H9 (cell line): ENCODE results near the gene BRAF. TPM values are rescaled to one million over a fixed set of nuclear protein-coding genes. Genes with fewer than 3 reads are reported as not detected.

Source experiments
- DNase-seq: peaks from one replicate; pipeline ENCODE4 v3.0.0-alpha.2; 2017
- H2AFZ ChIP-seq: one replicate; pipeline ENCODE4 v1.6.1; 2013; ENCODE audit warnings: mild to moderate bottlenecking, low read length, control low read depth, moderate library complexity
- H2AK5ac ChIP-seq: 2 replicates; pipeline ENCODE4 v1.6.1; 2013; ENCODE audit warnings: low read length, control low read depth, mixed read lengths; ENCODE audit not compliant: insufficient read length
- H2BK120ac ChIP-seq: one replicate; pipeline ENCODE4 v1.6.1; 2013; ENCODE audit warnings: low read depth, mild to moderate bottlenecking, low read length, control low read depth, inconsistent platforms; ENCODE audit not compliant: poor library complexity, severe bottlenecking
- H2BK12ac ChIP-seq: 2 replicates; pipeline ENCODE4 v1.6.1; 2013; ENCODE audit warnings: low read length, control low read depth, mixed read lengths, low read depth; ENCODE audit not compliant: insufficient read length
- H2BK15ac ChIP-seq: 2 replicates; pipeline ENCODE4 v1.6.1; 2013; ENCODE audit warnings: low read depth, low read length, control low read depth
- H2BK20ac ChIP-seq: one replicate; pipeline ENCODE4 v1.6.1; 2013; ENCODE audit warnings: low read depth, mild to moderate bottlenecking, low read length, control low read depth, inconsistent platforms; ENCODE audit not compliant: poor library complexity, severe bottlenecking
- H2BK5ac ChIP-seq: 2 replicates; pipeline ENCODE4 v1.6.1; 2013; ENCODE audit warnings: low read length, control low read depth, mixed read lengths; ENCODE audit not compliant: insufficient read length
- H3K14ac ChIP-seq: 2 replicates; pipeline ENCODE4 v1.6.1; 2013; ENCODE audit warnings: low read length, control low read depth; ENCODE audit not compliant: insufficient read depth
- H3K18ac ChIP-seq: 2 replicates; pipeline ENCODE4 v1.6.1; 2013; ENCODE audit warnings: low read depth, mild to moderate bottlenecking, mixed read lengths, low read length, control low read depth; ENCODE audit not compliant: insufficient read length
- H3K23ac ChIP-seq: 2 replicates; pipeline ENCODE4 v1.6.1; 2013; ENCODE audit warnings: low read length, control low read depth, mixed read lengths, low read depth; ENCODE audit not compliant: insufficient read length
- H3K23me2 ChIP-seq: 2 replicates; pipeline ENCODE4 v1.6.1; 2013; ENCODE audit warnings: low read depth, mild to moderate bottlenecking, mixed read lengths, low read length, control low read depth; ENCODE audit not compliant: insufficient read length, poor library complexity, severe bottlenecking
- H3K27ac ChIP-seq: 2 replicates; pipeline ENCODE4 v1.5.1; 2013; ENCODE audit warnings: low read length, control low read depth, mixed read lengths, low read depth; ENCODE audit not compliant: insufficient read length
- H3K27me3 ChIP-seq: 2 replicates; pipeline ENCODE4 v1.6.1; 2013; ENCODE audit warnings: low read length, control low read depth, inconsistent platforms; ENCODE audit not compliant: insufficient read depth
- H3K4ac ChIP-seq: 2 replicates; pipeline ENCODE4 v1.6.1; 2013; ENCODE audit warnings: low read depth, mild to moderate bottlenecking, control low read depth, inconsistent platforms, low read length, moderate library complexity
- H3K4me1 ChIP-seq: 2 replicates; pipeline ENCODE4 v1.6.1; 2013; ENCODE audit warnings: low read length, control low read depth, inconsistent platforms; ENCODE audit not compliant: insufficient read depth
- H3K4me2 ChIP-seq: 2 replicates; pipeline ENCODE4 v1.6.1; 2013; ENCODE audit warnings: low read length, control low read depth, mixed read lengths; ENCODE audit not compliant: insufficient read length, insufficient read depth
- H3K56ac ChIP-seq: 2 replicates; pipeline ENCODE4 v1.6.1; 2013; ENCODE audit warnings: low read depth, mild to moderate bottlenecking, mixed read lengths, low read length, control low read depth; ENCODE audit not compliant: insufficient read length
- H3K79me1 ChIP-seq: 2 replicates; pipeline ENCODE4 v1.6.1; 2013; ENCODE audit warnings: low read depth, mild to moderate bottlenecking, moderate library complexity, low read length, control low read depth, inconsistent platforms; ENCODE audit not compliant: insufficient read depth, poor library complexity, severe bottlenecking
- H3K79me2 ChIP-seq: 2 replicates; pipeline ENCODE4 v1.6.1; 2013; ENCODE audit warnings: low read length, control low read depth, inconsistent platforms; ENCODE audit not compliant: insufficient read depth
- H3K9ac ChIP-seq: 2 replicates; pipeline ENCODE4 v1.6.1; 2013; ENCODE audit warnings: low read length, control low read depth, mixed read lengths; ENCODE audit not compliant: insufficient read length; ENCODE audit errors: extremely low read depth
- H3K9me3 ChIP-seq: one replicate; pipeline ENCODE4 v1.6.1; 2013; ENCODE audit warnings: low read depth, low read length, inconsistent platforms; ENCODE audit not compliant: control insufficient read depth
- H3T11ph ChIP-seq: one replicate; pipeline ENCODE4 v1.6.1; 2013; ENCODE audit warnings: mild to moderate bottlenecking, low read length, control low read depth, inconsistent platforms
- H4K20me1 ChIP-seq: one replicate; pipeline ENCODE4 v1.6.1; 2013; ENCODE audit not compliant: control insufficient read depth, insufficient read length, insufficient read depth
- H4K5ac ChIP-seq: 2 replicates; pipeline ENCODE4 v1.6.1; 2013; ENCODE audit warnings: low read depth, mild to moderate bottlenecking, mixed read lengths, low read length, control low read depth; ENCODE audit not compliant: insufficient read length
- H4K8ac ChIP-seq: replicated peaks from 2 replicates; pipeline ENCODE4 v1.6.1; 2013; ENCODE audit warnings: low read length, control low read depth, mixed read lengths, low read depth; ENCODE audit not compliant: insufficient read length
- H4K91ac ChIP-seq: 2 replicates; pipeline ENCODE4 v1.6.1; 2013; ENCODE audit warnings: low read depth, mild to moderate bottlenecking, moderate library complexity, mixed read lengths, low read length, control low read depth; ENCODE audit not compliant: insufficient read length
- H3K27ac Mint-ChIP-seq, 3 experiments: 2 replicates in 2 of 3; 3 replicates in 1 of 3; pipeline ENCODE4 v1.8.0; 2020 to 2021; ENCODE audit warnings: mixed read lengths in 3 of 3, mild to moderate bottlenecking in 1 of 3, moderate library complexity in 1 of 3
- H3K27me3 Mint-ChIP-seq: 2 replicates; pipeline ENCODE4 v1.8.0; 2021; ENCODE audit warnings: low read depth, mild to moderate bottlenecking, moderate library complexity, mixed read lengths
- H3K36me3 Mint-ChIP-seq, 3 experiments: 2 replicates in 2 of 3; 3 replicates in 1 of 3; pipeline ENCODE4 v1.8.0; 2020 to 2021; ENCODE audit warnings: low read depth in 3 of 3, mixed read lengths in 3 of 3; ENCODE audit not compliant: insufficient read depth in 1 of 3
- H3K4me1 Mint-ChIP-seq, 2 experiments: 2 replicates each; pipeline ENCODE4 v1.8.0; 2020; ENCODE audit warnings: mixed read lengths in 2 of 2
- H3K4me3 Mint-ChIP-seq, 2 experiments: 2 replicates in 1 of 2; 3 replicates in 1 of 2; pipeline ENCODE4 v1.8.0; 2020 to 2021; ENCODE audit warnings: mild to moderate bottlenecking in 2 of 2, mixed read lengths in 2 of 2, moderate library complexity in 1 of 2
- H3K9me3 Mint-ChIP-seq, 2 experiments: 2 replicates in 1 of 2; 3 replicates in 1 of 2; pipeline ENCODE4 v1.8.0; 2020; ENCODE audit warnings: mild to moderate bottlenecking in 2 of 2, mixed read lengths in 2 of 2, moderate library complexity in 1 of 2
- WGBS: extraction: QIAGEN DNeasy Blood & Tissue Kit; methylation state at CpG from one replicate; pipeline ENCODE4 v1.1.7; 2013; ENCODE audit warnings: missing lambda C conversion rate, low lambda C conversion rate, mixed read lengths; ENCODE audit not compliant: insufficient read length; ENCODE audit errors: extremely low coverage; 5-methylcytosine and 5-hydroxymethylcytosine counted together
- total RNA-seq: library from RNA; stranded (reverse); gene quantifications from 2 replicates; pipeline ENCODE4 v1.2.1, GENCODE V29; 2021
- TF ChIP-seq, protein P1 (sequence below): fragments of 200-600 bp; sonication (generic); conservative IDR thresholded peaks from 3 replicates; pipeline ENCODE4 v1.8.0; 2021; ENCODE audit warnings: antibody characterized with exemption, mild to moderate bottlenecking

The BRAF gene
- total RNA-seq, 1 experiment from 2014 or later = 32.9 TPM

DNA sequence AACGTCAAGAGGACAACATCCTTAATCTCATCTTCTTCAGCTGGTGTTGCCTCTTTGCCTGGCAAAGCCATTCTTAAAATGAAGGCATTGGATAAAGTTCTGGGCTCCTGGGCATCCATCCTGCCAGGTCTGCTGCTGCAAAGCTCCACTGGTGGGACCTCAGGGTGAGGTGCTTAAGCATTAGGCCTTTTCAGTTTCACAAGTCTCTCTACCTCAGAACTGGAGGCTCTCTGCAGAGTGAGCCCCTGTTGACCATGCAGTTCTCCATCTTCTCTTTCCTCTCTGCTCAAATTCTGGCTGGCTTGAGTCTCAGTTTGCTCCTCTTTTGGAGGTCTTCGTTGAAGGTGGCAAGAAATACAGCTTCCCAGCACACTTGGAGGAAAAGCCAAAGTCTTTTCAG, 42.7 kb upstream of the BRAF start:
- Histone ChIP-seq H2BK20ac (no peak overlapping the region), H2BK5ac (no peak overlapping the region)
- H3K36me3 Mint-ChIP-seq = no peaks in the 10 kb centered on the region

More for the DNA sequence above, 42.7 kb upstream of the BRAF start:
- H4K8ac ChIP-seq = no peak overlapping the region
- no peaks in the 10 kb centered on the region for H3K27me3 Mint-ChIP-seq
- no peak overlapping the region for H3K27ac ChIP-seq
- TF ChIP-seq, protein P1, sequence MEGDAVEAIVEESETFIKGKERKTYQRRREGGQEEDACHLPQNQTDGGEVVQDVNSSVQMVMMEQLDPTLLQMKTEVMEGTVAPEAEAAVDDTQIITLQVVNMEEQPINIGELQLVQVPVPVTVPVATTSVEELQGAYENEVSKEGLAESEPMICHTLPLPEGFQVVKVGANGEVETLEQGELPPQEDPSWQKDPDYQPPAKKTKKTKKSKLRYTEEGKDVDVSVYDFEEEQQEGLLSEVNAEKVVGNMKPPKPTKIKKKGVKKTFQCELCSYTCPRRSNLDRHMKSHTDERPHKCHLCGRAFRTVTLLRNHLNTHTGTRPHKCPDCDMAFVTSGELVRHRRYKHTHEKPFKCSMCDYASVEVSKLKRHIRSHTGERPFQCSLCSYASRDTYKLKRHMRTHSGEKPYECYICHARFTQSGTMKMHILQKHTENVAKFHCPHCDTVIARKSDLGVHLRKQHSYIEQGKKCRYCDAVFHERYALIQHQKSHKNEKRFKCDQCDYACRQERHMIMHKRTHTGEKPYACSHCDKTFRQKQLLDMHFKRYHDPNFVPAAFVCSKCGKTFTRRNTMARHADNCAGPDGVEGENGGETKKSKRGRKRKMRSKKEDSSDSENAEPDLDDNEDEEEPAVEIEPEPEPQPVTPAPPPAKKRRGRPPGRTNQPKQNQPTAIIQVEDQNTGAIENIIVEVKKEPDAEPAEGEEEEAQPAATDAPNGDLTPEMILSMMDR = no peak
- H3K4ac ChIP-seq = no peak overlapping the region
- no peak overlapping the region for H2BK15ac ChIP-seq
- no peak overlapping the region for H2AK5ac ChIP-seq
- no peaks in the 10 kb centered on the region for H3K79me2 ChIP-seq
- H3K4me3 Mint-ChIP-seq = no peak overlapping the region
- H2AFZ ChIP-seq = no peak overlapping the region
- no peak overlapping the region for H4K91ac ChIP-seq
- no peaks in the 10 kb centered on the region for H4K20me1 ChIP-seq
- no peak overlapping the region for H3K18ac ChIP-seq
- H3K4me1 Mint-ChIP-seq = no peaks in the 10 kb centered on the region
- H3K27me3 ChIP-seq = no peaks in the 10 kb centered on the region
- H3K9me3 ChIP-seq = no peaks in the 10 kb centered on the region
- no peaks in the 10 kb centered on the region for H3K79me1 ChIP-seq
- H2BK12ac ChIP-seq = no peak overlapping the region
- no peak overlapping the region for H3K27ac Mint-ChIP-seq
- H3K23ac ChIP-seq = no peak overlapping the region
- H3K56ac ChIP-seq = no peak overlapping the region
- H3K9me3 Mint-ChIP-seq = no peaks in the 10 kb centered on the region
- H3K4me2 ChIP-seq = no peak overlapping the region
- no peaks in the 10 kb centered on the region for H3K4me1 ChIP-seq
- no peak for DNase-seq
- H4K5ac ChIP-seq = no peak overlapping the region
- no peak overlapping the region for H3T11ph ChIP-seq
- H3K23me2 ChIP-seq = no peaks in the 10 kb centered on the region
- H3K14ac ChIP-seq = no peak overlapping the region
- no peak overlapping the region for H3K9ac ChIP-seq
- no CpG with 5 or more reads among the region's 2 CpGs for WGBS
- H2BK120ac ChIP-seq = no peak overlapping the region
